ENCODE results near the gene SCGB1C1.
"Not testable (repeated sequence)": the region's sequence is repeated elsewhere in the genome, so short reads cannot be mapped to it uniquely, and the experiment has no call there.

The SCGB1C1 gene

DNA sequence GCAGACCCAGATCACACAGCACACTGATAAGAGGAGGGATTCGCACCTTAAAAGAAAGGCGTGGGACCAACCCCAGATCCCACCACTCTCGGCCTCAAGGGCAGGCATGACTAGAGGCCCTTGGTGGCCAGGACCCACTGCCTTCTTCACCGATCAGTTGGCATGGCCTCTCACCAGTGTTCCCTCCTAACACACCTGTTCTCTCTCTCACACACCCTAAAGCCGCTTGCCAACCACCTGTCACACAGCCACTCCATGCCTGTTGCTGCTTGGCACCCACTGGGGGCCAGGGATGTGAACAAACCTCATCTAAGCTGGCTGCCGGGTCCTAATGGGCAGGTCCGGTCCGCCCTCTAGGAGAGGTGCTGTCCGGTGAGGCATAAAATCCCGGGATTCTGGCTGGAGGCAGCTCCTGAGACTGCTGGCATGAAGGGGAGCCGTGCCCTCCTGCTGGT is at the start of gene SCGB1C1:
TSS of gene SCGB1C1 (plus strand) at position 405 of the 455 bp plus-strand sequence. CDS start at position 427, 22 bp downstream.
- DNase-seq, result not testable (repeated sequence)

DNA sequence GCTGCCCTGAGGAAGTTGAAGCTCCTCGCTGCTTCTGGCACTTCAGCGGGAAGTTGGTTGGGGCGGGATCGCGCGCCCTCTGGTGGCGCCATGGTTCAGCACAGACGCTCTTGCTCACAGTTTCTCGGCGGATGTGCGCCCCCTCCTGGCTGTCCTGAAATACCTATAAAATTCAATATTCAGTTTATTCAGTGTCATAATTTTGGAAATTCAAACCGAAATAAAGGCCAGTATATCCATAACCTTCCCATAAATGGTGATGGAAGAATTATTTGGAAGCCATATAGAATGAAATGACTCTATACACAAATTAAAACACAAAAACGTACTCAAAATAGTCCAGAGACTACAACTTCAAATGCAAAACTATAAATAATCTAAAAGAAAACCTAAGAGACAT is 12.6 kb upstream of the SCGB1C1 start:
- not testable (repeated sequence) for DNase-seq

DNA sequence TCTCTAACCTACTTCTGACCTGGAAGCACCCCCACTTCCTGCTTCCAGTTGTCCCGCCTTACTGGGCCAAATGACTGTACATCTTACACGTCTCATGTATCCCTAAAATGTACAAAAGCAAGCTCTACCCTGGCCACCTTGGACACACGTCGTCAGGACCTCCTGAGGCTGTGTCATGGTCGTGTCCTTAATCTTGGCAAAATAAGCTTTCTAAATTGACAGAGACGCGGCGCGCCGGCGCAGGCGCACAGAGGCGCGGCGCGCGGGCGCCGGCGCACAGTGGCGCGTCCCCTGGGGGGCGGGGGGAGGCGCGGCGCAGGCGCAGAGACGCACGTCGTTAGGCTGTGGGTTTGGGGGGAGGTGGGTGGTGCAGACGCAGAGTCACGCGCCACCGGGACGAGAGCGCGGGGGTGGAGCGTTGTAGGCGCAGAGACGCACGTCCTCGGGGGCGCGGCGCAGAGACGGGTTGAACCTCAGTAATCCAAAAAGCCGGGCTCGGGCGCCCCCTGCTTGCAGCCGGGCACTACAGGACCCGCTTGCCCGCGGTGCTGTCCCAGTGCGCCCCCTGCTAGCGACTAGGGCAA is 3.6 kb upstream of the SCGB1C1 start:
- not testable (repeated sequence) for DNase-seq

DNA sequence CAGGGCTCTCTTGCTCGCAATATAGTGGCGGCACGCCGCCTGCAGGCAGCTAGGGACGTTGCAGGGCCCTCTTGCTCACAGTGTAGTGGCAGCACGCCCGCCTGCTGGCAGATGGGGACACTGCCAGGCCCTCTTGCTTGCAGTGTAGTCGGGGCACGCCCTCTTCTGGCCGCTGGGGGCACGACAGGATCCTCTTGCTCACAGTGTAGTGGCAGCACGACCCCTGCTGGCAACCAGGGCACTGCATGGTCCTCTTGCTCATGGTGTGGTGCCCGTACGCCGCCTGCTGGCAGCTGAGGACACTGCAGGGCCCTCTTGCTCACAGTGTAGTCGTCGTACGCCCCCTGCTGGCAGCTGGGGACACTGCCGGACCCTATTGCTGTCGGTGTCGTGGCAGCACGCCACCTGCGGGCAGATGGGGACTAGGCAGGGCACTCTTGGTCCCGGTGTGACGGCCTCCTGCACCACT is 3.0 kb upstream of the SCGB1C1 start:
- not testable (repeated sequence) for DNase-seq

GRCh38 chr11:190546-190945 is 2.3 kb upstream of the SCGB1C1 start:
- DNase-seq, result not testable (repeated sequence)

- DNase-seq, result not testable (repeated sequence)
Measured at GRCh38 chr11:191490-192478, 1.1 kb upstream of the SCGB1C1 start.

- not testable (repeated sequence) for DNase-seq
Measured at GRCh38 chr11:193481-193880, 603 bp downstream of the SCGB1C1 start.

GRCh38 chr11:196786-197731 is 4.2 kb downstream of the SCGB1C1 start:
- DNase-seq, result no peak

DNA sequence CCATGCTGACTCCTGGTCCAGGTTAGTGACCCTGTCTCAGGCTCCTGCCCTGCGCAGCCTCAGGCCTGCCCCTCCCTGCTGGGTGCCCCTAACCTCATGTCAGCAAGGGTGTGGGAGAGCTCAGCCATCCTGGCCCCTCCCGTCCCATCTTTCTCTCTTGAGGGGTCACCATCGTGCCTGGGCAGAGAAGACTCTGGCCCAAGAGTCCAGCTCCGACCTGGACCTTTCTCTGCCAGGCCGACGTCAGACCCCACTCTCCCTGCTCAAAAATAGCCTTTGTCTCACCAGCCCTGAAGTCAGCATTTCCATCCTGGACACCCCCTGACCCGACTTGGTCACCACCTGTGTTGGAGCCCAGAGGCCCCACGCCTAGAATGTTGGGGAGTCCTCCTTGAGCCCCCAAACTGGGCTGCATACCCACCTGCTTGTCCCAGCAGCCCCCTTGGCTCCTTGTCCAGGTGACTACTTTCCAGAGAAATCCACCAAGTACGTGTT is 4.9 kb downstream of the SCGB1C1 start:
- no peak for DNase-seq

DNA sequence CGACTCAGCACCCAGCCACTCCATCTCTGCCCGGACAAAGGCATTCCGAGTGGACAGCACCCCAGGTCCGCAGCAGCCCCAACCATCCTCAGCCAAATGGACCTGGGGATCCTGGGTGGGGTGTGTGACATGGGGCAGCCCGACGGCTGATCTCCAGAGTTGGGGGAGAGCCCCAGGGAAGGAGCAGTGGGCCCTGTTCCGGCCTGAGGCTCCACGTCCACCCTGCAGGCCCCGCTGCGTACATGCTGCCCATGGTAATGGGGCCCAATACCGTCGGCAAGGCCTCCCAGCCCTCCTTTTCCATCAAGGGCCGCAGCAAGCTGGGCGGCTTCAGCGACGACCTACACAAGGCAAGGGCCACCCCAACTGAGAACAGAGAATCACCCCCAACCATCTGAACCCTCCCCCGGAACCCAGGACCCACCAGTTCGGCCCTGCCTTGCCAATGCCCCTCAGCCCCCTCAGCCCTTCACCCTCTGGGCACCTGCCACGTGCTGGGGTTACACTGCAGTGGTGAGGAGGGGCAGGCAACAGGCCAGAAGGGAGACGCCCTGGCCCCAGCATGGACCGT is 5.4 kb downstream of the SCGB1C1 start:
- no peak for DNase-seq

DNA sequence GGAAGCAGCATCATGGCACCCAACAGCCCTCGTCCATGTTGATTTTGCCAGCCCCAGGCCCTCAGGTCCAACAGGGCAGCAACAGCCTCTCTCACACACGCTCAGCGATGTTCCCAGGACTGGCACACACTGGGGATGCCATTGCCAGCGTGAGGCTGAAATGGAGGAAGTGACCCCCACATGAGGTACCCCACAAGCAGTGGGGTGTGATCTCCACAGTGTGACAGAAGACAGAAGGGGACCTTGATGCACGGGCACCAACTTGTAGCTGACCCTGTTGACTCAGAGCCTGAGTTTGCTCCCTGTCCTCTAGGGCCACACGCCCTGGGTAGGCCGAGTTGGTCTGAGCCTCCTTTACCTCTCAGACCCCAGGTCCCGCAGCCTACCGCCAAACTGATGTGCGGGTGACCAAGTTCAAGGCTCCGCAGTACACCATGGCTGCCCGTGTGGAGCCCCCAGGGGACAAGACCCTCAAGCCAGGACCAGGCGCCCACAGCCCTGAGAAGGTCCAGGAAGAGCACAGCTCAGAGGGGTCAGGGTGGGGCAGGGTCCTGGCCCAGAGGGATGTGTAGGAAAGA is 6.2 kb downstream of the SCGB1C1 start:
- no peak for DNase-seq

GRCh38 chr11:199782-200181 is 6.9 kb downstream of the SCGB1C1 start:
- no peak for DNase-seq

GRCh38 chr11:200224-201003 is 7.5 kb downstream of the SCGB1C1 start:
- no peak for DNase-seq

- DNase-seq, result no peak
Measured at GRCh38 chr11:201966-202365, 9.1 kb downstream of the SCGB1C1 start.

DNA sequence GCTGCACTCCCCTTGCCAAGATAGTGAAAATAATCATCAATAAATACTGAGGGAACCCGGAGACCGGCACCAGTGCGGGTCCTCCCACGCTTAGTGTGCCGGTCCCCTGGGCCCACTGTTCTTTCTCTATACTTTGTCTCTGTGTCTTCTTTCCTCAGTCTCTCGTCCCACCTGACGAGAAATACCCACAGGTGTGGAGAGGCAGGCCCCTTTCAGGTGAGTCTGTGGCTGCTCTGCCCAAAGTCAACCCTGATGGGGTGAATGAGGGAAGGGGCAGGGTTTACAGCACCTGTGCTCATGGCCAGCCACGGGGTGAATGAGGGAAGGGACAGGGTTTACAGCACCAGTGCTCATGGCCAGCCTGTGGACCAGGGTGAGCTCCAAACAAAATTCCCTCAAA is 9.6 kb downstream of the SCGB1C1 start:
- DNase-seq, result no peak

- DNase-seq, result no peak
Measured at GRCh38 chr11:203056-203944, 10.4 kb downstream of the SCGB1C1 start.

DNA sequence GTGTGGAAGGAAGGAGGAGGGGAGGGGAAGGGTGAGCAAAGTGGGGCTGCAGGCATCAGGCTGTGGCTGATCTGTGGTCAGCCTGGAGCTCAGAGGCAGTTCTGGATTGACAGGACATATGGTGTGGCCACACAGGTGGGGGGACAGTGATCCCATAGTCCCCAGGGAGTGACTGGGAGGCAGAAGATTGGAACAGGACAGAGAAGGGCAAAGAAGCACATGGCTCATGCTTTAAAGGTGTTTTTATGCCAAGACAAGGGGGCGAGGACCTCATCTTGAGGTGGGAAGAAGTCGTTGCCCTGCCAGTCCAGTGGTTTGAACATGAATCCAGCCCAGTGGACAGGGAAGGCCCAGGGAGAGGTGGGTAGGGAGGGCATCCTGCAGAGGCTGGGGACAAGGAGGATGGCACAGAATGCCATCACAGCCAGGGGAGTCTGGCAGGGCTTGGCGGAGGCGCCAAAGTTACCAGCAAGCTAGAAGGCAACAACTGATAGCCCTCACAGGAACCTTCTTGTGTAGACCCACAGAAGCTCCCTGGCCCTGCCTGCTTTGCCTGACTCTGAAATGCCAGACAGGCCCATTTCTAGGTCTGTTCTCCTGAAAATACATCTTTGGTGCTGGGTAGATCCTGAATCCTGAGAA is 11.2 kb downstream of the SCGB1C1 start:
- DNase-seq, result no peak

GRCh38 chr11:204587-205109 is 11.8 kb downstream of the SCGB1C1 start:
- no peak for DNase-seq

Data from cerebellar nuclear complex (tissue), 1 donor.